HG02870 (cell line): ENCODE measurements around the gene LCP2.
A peak's percentile ranks its signal among the peaks of the same experiment; 100 is the strongest.

ENCODE experiments used
- ATAC-seq: cut with Tn5 transposase; IDR thresholded peaks from one replicate; pipeline ENCODE4 v1.9.1; 2021; ENCODE audit warnings: mild to moderate bottlenecking, moderate library complexity; ENCODE audit not compliant: unreplicated experiment

Gene LCP2

DNA sequence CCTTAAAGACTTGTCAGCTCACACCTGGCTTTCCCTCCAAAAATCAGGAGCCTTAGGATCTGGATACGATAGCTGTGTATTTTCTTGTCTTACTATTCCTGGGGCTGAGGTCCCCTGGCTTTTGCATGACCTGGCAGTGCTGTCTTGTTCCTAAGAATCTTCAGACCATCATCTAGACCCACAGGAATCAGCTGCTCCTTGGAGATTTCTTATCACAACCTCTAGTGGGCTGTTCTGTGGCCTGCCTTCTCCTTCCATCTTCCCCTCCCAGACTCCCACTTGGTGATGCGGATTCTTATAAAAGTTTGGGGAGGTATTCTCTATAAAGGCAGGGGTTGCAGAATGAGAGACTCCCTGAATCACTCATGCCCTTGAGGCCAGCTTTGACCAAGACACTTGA lies 21.4 kb downstream of the LCP2 start:
- ATAC-seq, result no peak

DNA sequence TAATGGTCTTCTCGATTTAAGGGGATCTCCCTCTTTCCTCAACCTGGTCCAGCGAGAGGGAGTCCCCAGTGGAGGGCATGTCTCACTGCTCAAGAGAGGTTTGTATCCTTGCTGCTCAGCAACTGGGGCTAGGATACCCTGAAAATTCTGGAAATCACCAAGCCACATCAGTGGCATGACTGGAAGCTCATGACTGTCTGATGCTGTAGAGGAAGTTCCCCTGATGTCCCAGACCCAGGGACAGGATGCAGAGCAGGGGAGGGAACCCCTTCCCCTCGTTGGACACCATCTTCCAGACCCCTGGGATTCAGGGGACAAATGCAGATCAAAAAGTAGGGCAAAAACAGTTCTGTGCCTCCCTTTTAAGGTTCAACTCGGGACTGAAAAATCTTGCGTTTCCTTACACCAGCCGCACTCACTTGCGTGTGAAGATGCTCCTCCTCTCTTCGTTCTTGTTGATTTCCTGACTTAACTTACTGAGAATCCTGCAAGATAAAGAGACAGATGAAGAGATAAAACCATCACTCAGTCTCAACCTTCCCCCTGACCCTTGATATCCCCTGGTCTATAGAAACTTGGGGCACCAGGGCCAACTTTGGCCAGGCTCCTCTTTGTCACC lies 22.1 kb downstream of the LCP2 start:
- no peak for ATAC-seq

- ATAC-seq, result no peak
Observed at GRCh38 chr5:170273968-170274710, 23.4 kb downstream of the LCP2 start.

DNA sequence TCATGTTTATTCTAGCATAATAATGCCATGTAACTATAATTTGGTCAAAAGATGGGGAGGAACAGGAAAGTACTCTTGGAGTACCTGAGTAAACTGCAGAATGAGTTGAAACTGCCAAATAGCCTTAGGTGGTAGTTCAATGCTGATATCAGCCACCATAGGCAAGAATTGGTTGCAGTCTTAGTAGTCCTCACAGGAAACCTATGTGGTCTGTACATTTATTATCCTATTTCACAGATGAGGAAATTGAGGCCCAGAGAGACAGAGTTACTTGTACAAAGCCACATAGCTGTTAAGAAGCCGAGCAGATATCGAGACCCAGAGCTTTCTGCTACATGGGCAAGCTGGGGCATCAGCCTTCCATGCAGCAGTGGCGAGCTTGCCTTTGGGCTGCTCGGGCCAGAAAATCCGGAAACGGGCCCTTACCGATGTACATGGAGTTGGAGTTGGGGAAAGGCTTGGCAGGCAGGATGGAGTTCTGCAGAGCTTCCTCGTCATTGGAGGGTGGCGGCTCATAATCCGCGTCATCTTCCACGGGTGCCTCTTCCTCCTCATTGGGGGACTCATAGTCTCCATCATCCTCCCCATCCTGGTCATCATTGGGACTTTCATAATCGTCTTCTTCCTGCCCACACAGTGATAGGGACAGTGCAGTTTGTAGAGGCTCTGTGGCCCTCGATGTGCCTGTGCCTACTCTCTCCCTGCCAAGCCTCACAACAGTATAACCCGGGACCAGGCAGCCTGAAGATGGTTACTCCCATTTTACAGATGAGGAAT lies 27.1 kb downstream of the LCP2 start:
- ATAC-seq, result no peak

GRCh38 chr5:170269579-170269978 lies 28.0 kb downstream of the LCP2 start:
- ATAC-seq, result no peak

DNA sequence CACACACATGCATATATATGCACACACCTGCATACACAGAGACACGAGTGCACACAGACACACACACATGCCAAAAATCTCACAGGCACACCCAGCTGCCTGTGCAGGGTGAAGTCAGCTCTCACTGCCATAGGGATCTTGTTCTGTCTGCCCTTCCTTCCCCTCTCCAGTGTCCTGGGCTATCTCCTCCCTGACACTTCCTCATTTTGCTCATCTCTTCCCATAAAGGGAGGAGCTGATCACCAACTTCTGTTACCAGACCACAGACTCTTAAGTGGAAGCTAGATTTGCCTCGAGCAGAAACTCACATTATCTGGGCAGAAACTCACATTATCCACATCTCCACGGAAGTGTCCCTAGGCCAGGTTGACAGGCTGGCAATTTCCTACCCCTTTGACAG lies 28.7 kb downstream of the LCP2 start:
- ATAC-seq, result no peak

- no peak for ATAC-seq
Observed at GRCh38 chr5:170268153-170268689, 29.4 kb downstream of the LCP2 start.

DNA sequence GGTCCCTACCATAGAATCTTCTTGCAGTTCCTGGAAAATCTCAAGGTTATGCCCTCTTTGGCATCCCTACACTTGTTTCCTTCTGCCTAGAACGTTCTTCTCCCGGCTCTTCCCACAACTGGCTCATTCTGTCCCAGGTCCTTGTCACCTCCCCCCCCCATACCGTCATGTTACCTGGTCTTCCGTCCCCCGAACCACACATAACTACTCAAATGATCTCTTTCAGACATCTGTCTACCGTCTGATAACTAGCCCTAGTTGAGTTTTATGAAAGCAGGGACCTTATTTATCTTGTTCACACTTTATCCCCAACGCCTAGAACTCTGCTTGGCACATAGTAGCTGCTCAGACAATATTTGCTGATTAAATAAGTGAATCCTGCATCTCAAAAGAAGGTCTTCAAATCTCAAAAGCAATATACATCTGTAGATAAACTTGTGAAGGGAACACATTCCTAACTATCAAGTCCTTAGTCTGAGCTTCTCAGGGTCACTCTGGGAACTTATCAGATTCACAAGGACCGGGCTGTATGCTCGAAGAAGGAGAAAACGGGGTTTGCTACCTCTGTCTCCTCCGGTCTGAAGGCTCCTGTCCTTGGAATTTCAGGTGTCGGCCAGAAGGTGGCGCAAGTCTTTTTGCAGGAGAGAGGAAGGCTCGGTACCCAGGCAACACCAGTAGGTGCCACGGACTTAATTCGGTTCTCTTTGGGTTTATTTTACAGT lies 30.0 kb downstream of the LCP2 start:
- peak; percentile 80 for ATAC-seq

GRCh38 chr5:170266570-170267381 lies 30.8 kb downstream of the LCP2 start:
- ATAC-seq, result no peak

DNA sequence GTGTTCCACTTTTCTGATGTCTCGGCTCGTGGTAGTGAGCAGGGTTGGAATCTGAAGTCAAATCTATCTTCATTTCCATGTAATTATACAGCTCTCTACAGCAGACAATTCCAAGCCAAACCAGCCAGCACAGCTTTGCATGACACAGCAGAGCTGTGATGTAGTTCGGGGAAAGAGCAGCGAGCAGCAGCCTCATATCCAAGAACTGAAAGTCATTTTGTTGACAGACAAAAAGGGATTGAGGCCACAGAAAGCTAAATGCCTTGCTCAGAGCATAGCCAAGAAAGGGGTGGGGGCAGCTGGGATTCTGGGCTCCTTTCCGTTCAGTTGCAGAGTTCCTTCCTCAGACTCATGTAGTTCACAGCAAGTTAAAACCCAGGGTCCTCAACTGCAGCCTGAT lies 32.1 kb downstream of the LCP2 start:
- ATAC-seq, result no peak

DNA sequence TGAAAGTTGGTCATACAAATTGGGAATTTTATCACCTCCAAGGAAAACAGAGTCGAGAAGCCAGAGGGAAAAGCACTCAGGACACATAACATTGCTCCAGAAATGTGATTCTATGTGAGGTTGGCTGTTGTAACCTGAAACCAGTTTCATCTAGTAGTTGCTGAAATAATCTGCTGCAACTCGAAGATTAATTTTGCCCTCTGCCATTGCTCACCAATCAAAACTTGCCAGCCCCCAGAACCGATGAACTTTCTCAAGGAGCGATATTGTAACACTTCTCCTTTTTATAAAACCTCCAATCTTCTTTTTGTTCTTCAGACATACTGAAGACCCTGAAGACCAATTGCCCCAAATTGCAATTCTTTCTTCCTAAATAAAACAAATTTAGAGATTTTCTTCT lies 33.7 kb downstream of the LCP2 start:
- ATAC-seq, result no peak

DNA sequence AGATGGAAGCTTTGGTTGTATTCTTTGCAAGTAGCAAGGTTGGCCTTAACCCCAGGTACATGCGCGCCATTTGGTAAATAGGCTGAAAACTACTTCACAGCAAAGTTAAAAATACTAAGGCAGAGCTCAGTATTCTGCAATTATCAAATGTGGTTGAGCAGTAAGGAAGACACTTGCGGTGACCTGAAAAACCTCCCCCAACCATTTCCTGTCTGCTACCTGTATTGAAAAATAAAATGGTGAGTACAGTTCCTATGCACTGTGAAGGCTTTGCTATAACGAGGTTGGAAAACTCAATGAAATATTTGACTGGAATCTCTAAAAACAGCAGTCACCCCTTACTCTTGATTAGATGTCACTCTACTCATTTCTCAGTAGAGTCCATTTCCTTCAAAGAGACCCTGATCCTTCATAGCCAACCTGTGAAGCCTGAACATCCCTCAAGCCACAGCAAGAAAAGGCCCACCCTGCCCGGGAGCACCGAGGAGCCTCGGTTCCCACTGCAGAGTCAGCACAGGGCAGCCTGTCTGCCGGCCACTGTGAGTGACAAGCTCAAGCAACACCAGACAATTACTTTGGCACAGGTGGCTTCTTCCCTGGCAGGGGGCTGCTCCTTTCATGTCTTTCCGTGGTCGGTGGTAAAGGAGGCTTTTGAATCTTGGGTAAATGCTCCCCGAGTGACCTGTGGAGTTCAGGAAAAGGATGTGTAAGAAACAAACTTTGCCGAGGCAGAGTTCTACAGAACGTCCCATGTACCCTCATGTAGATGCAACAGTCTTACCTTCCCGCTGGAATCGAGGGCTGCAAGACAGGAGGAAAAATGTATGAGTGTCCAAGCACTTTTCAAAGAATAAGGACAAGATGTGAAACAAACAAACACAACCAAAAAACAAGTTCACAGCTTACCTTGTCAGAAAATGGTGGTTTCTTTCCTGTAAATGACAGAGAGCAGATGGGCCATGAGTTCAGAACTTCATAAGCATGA lies 35.2 kb downstream of the LCP2 start:
- no peak for ATAC-seq

DNA sequence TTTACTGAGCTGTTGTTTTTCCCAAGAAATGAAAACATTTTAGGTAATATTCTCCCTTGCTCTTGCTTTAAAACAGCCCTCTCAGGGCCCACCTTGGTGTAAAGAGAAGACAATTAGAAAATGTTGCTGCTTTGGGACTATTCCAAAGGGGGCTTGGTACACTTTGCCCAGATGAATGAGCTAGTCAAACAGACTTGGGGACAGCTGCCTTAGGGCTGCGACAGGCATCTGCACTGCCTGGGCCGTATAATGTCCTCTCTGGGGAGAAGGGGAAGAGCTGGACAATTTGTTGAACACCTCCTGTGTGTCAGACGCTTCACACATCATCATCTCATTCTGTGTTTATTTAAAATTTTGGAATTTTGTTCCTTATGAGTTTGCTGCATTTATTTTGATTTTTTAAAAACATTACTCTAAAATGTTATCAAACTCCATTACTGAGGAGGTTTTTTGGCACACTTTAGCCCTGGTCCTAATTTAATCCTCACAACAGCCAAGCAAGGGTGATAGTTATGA lies 36.0 kb downstream of the LCP2 start:
- no peak for ATAC-seq

GRCh38 chr5:170257370-170257769 lies 40.2 kb downstream of the LCP2 start:
- ATAC-seq, result no peak

GRCh38 chr5:170256571-170256970 lies 41.0 kb downstream of the LCP2 start:
- ATAC-seq, result no peak

GRCh38 chr5:170254056-170254455 lies 43.5 kb downstream of the LCP2 start:
- peak; percentile 99 for ATAC-seq

DNA sequence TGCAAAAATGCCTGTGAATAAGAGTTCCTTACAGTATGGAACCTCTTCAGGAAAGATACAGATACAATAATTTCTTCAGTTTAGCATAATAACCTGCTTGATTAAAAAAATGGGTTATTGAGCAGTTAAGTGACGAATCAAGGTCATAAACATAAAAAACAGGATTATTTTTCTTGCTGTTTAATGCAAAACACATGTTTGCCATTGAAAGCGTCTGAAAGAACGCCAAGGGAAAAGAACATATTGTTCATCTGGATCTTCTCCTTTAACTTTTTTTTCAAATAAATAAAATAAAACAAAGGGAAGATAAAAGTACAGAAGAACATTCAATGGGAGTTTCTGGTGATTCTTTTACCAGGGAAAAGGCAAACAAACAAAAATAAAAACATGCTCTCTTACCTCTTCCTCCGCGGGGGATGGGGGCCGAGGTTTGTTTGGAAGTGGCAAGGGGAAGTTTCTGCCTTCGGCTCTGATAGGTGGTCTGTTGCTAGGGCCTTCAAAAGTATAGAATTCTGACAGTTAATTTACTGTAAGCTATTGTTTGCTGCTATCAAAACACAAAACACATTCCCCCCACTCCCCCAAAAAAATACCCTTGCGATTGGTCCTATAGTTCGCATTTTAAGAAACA lies 44.7 kb downstream of the LCP2 start:
- ATAC-seq, result no peak

- ATAC-seq, result no peak
Observed at GRCh38 chr5:170252109-170252508, 45.5 kb downstream of the LCP2 start.
